ENCODE results near the gene LYST. TPM values are rescaled to one million over a fixed set of nuclear protein-coding genes. Genes with fewer than 3 reads are reported as not detected.

The LYST gene
- total and polyA plus RNA-seq, 10 donors, result 9.0 to 169 (median 98.1) TPM

DNA sequence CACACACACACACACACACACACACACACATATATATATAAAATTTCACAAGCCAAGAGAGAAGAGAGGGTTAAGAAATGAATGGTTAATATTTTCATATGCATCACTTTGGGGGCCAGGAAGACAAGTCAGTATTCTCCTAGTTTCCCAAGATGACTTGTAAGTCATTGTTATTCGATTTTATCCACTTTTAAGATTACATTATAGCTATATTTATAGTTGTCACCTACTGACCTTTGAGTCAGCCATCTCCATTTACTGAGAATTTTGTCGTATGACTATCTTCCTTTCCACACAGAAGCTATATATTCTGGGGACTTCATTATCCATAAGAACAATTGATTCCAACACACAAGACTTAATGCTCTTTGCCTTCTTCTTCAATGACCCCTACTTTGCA is 8.9 kb downstream of the LYST start:
- no peaks in the 10 kb centered on the region for H3K27me3 ChIP-seq (replicated peaks in 1 of 7)
- TF ChIP-seq POLR2AphosphoS5 (IDR thresholded peaks at IDR 0.05) (no peak), POLR2A (IDR thresholded peaks at IDR 0.05) (no peak)
- peak overlapping the region in 2 of 8 donors; percentile 49 to 54 for H3K27ac ChIP-seq
- no peak for DNase-seq
- intact Hi-C loops (cut with DNase I; ENCODE audit: low total_unique reads), result no loop called here
- no peaks in the 10 kb centered on the region for H3K36me3 ChIP-seq
- 38 to 73% (median 58%) methylated on average over 2 of the region's 2 CpGs for WGBS, 5 donors
- H3K4me1 ChIP-seq, result peaks cover 0 to 100% (median 69%) of the 10 kb centered on the region in 6 donors
- no peak overlapping the region for H3K4me3 ChIP-seq
- no peaks in the 10 kb centered on the region for H3K9me3 ChIP-seq

DNA sequence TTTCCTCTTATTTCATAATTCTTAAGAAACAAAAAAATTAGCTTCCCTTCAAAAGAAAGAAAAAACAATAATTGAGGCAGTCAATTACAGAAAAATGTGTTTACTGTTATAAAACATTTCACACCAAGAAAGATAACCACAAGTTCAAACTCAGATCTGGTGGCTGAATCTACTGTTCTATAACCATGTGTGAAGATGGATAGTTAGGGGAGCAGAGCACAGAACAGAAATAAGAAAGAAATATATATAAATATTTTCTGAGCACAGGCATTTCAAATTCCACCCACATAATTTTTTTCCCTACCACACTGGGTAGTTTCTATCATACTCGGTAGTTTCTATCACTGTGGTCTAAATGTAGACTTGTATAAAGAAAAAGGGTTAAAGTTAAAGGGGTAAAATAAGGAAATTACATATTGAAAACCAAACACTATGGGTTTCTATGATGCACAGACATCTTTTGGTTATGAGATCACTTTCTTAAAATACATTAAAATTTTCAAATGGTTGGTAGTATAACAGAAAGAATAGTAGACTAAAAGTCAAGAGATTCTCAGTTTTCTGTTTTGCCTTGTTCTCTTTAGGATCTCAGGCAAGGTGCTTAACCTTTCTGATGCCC is 10.8 kb downstream of the LYST start:
- TF ChIP-seq POLR2AphosphoS5 (IDR thresholded peaks at IDR 0.05) (no peak), POLR2A (IDR thresholded peaks at IDR 0.05) (no peak), CTCF (IDR thresholded peaks at IDR 0.05 in 8 of 11, conservative IDR thresholded peaks at IDR 0.05 in 3 of 11) (no peak)
- WGBS, 5 donors, result 29 to 54% (median 41%) methylated on average over 1 of the region's 1 CpG
- no peaks in the 10 kb centered on the region for H3K27me3 ChIP-seq (replicated peaks in 1 of 7)
- intact Hi-C loops (cut with DNase I; ENCODE audit: low total_unique reads), result no loop called here
- no peaks in the 10 kb centered on the region for H3K9me3 ChIP-seq
- H3K4me1 ChIP-seq, result peaks cover 0 to 100% (median 70%) of the 10 kb centered on the region in 6 donors
- no peak for DNase-seq
- H3K27ac ChIP-seq, result peak overlapping the region in 2 of 8 donors; percentile 3 to 4
- H3K36me3 ChIP-seq, result no peaks in the 10 kb centered on the region
- H3K4me3 ChIP-seq, result no peak overlapping the region

GRCh38 chr1:235854347-235854746 is 12.4 kb downstream of the LYST start:
- Histone ChIP-seq H3K27me3 (replicated peaks in 1 of 7) (no peaks in the 10 kb centered on the region), H3K4me1 (peaks cover 0 to 100% (median 71%) of the 10 kb centered on the region in 6 donors), H3K36me3 (no peaks in the 10 kb centered on the region), H3K4me3 (no peak overlapping the region), H3K27ac (peak overlapping the region in 4 of 8 donors; percentile 1 to 52 (median 23)), H3K9me3 (no peaks in the 10 kb centered on the region)
- TF ChIP-seq CTCF (IDR thresholded peaks at IDR 0.05 in 8 of 11, conservative IDR thresholded peaks at IDR 0.05 in 3 of 11), result no peak
- no peak for TF ChIP-seq POLR2A (IDR thresholded peaks at IDR 0.05)
- no peak for TF ChIP-seq POLR2AphosphoS5 (IDR thresholded peaks at IDR 0.05)
- intact Hi-C loops (cut with DNase I; ENCODE audit: low total_unique reads), result no loop called here
- 74 to 88% (median 84%) methylated on average over 3 of the region's 3 CpGs for WGBS, 5 donors
- DNase-seq, result no peak

GRCh38 chr1:235853653-235854052 is 13.1 kb downstream of the LYST start:
- Histone ChIP-seq H3K4me3 (no peak overlapping the region), H3K27ac (peak overlapping the region in 5 of 8 donors; percentile 10 to 52 (median 31)), H3K4me1 (peaks cover 0 to 100% (median 71%) of the 10 kb centered on the region in 6 donors), H3K27me3 (replicated peaks in 1 of 7) (no peaks in the 10 kb centered on the region), H3K36me3 (no peaks in the 10 kb centered on the region), H3K9me3 (no peaks in the 10 kb centered on the region)
- no peak for TF ChIP-seq POLR2AphosphoS5 (IDR thresholded peaks at IDR 0.05)
- no peak for TF ChIP-seq CTCF (IDR thresholded peaks at IDR 0.05 in 8 of 11, conservative IDR thresholded peaks at IDR 0.05 in 3 of 11)
- no peak for TF ChIP-seq POLR2A (IDR thresholded peaks at IDR 0.05)
- intact Hi-C loops (cut with DNase I; ENCODE audit: low total_unique reads), result no loop called here
- no peak for DNase-seq
- WGBS, 5 donors, result 66 to 88% (median 72%) methylated on average over 7 of the region's 7 CpGs

Measured in spleen (tissue), 11 donors.